K562 (cell line): Measurements from ENCODE around the gene ORM1. TPM values are rescaled to one million over a fixed set of nuclear protein-coding genes. Genes with fewer than 3 reads are reported as not detected.

Experiments used
- ATAC-seq: fragments of 200-7000 bp; cut with Tn5 transposase; 3 replicates; pipeline ENCODE4 v1.9.1; 2020; ENCODE audit warnings: moderate library complexity
- BruUV-seq: library from RNA; stranded (reverse); fragments of 400-500 nt; replicated peaks from 2 replicates; lab custom pipeline; 2021; lab: Mats Ljungman, UMichigan
- CTCF ChIA-PET: fragments of 300-600 bp; formaldehyde crosslinking; extraction: SDS; loops from one replicate; lab custom pipeline; 2021; ENCODE audit warnings: low intra/inter-chr PET ratio; lab: Yijun Ruan, JAX
- POLR2A ChIA-PET: fragments of 300-600, 350-650 bp; sonication (Branson Sonifier 250); formaldehyde crosslinking; extraction: SDS; loops from one replicate; lab custom pipeline; 2021; ENCODE audit warnings: antibody characterized with exemption, inconsistent platforms; lab: Yijun Ruan, JAX
- DNase-seq, 4 experiments: peaks; one replicate each; pipeline versions ENCODE4 v3.0.0 to v3.0.0-alpha.2; 2011 to 2018; ENCODE audit warnings: low spot score in 3 of 4, mixed read lengths in 3 of 4; ENCODE audit errors: extremely low read depth in 1 of 4
- FAIRE-seq: peaks from 2 replicates; lab custom pipeline; 2011; peaks lifted over from hg19 to GRCh38; lab: Jason Lieb, UNC
- H2AFZ ChIP-seq: 2 replicates; pipeline ENCODE4 v1.6.0; 2011; ENCODE audit warnings: low read depth, low read length, control low read depth, inconsistent platforms
- H3K27ac ChIP-seq: fragments of 200-600 bp; 3 replicates; pipeline ENCODE4 v1.8.0; 2011; ENCODE audit warnings: low read depth, mild to moderate bottlenecking, control low read depth, inconsistent platforms, low read length, moderate library complexity, mixed read lengths; ENCODE audit errors: extremely low read depth
- H3K27me3 ChIP-seq, 2 experiments: fragments of 300-600 bp in 1 of 2; 2 replicates in 1 of 2; 3 replicates in 1 of 2; pipeline versions ENCODE4 v1.6.0 to v1.8.0; 2011; ENCODE audit warnings: inconsistent platforms in 2 of 2, low read length in 2 of 2, mild to moderate bottlenecking in 1 of 2, mixed read lengths in 1 of 2, moderate library complexity in 1 of 2; ENCODE audit not compliant: control insufficient read depth in 2 of 2, insufficient read depth in 2 of 2
- H3K36me3 ChIP-seq: fragments of 300-600 bp; 3 replicates; pipeline ENCODE4 v1.8.0; 2011; ENCODE audit warnings: mild to moderate bottlenecking, low read length, inconsistent platforms; ENCODE audit not compliant: control insufficient read depth, insufficient read depth
- H3K4me1 ChIP-seq, 2 experiments: fragments of 200-600 bp in 1 of 2; replicated peaks in 1 of 2; 2 replicates in 1 of 2; 3 replicates in 1 of 2; pipeline versions ENCODE4 v1.5.1 to v1.8.0; 2011; ENCODE audit warnings: inconsistent platforms in 2 of 2, low read length in 2 of 2, mild to moderate bottlenecking in 1 of 2, mixed read lengths in 1 of 2, moderate library complexity in 1 of 2; ENCODE audit not compliant: control insufficient read depth in 2 of 2, insufficient read depth in 2 of 2
- H3K4me2 ChIP-seq: 2 replicates; pipeline ENCODE4 v1.6.1; 2011; ENCODE audit warnings: low read length, control low read depth, inconsistent platforms, mixed read lengths; ENCODE audit not compliant: insufficient read depth
- H3K4me3 ChIP-seq: fragments of 200-600 bp; sonication (generic), shearing (Covaris generic); 2 replicates; pipeline ENCODE4 v1.5.1; 2016; ENCODE audit warnings: control low read depth, inconsistent platforms
- H3K79me2 ChIP-seq: fragments of 200-600 bp; 3 replicates; pipeline ENCODE4 v1.8.0; 2011; ENCODE audit warnings: low read length, inconsistent platforms; ENCODE audit not compliant: control insufficient read depth, insufficient read depth
- H3K9ac ChIP-seq, 2 experiments: 2 replicates each; pipeline versions ENCODE4 v1.6.0 to v1.6.1; 2011; ENCODE audit warnings: low read depth in 2 of 2, low read length in 2 of 2, control low read depth in 1 of 2, inconsistent platforms in 1 of 2, mild to moderate bottlenecking in 1 of 2, mixed read lengths in 1 of 2; ENCODE audit not compliant: insufficient read depth in 1 of 2
- H3K9me1 ChIP-seq: one replicate; pipeline ENCODE4 v1.6.0; 2011; ENCODE audit warnings: inconsistent platforms, mild to moderate bottlenecking, low read length, moderate library complexity; ENCODE audit not compliant: control insufficient read depth, insufficient read depth
- H3K9me3 ChIP-seq: replicated peaks from 2 replicates; pipeline ENCODE4 v1.5.1; 2011; ENCODE audit warnings: low read depth, low read length, inconsistent platforms; ENCODE audit not compliant: control insufficient read depth, insufficient read depth
- H4K20me1 ChIP-seq: replicated peaks from 2 replicates; pipeline ENCODE4 v1.6.1; 2011; ENCODE audit warnings: low read length, inconsistent platforms, mixed read lengths; ENCODE audit not compliant: control insufficient read depth, insufficient read depth
- CBX3 ChIP-seq, 2 experiments: IDR thresholded peaks; 1 replicate in 1 of 2; 2 replicates in 1 of 2; pipeline ENCODE4 v1.6.1; 2012; ENCODE audit warnings: inconsistent platforms in 2 of 2, low read length in 2 of 2, borderline replicate concordance in 1 of 2, control low read depth in 1 of 2
- ELF4 ChIP-seq: fragments of 450-650 bp; formaldehyde crosslinking; IDR thresholded peaks from 2 replicates; pipeline ENCODE4 v1.4.0; 2022; ENCODE audit warnings: missing genetic modification characterization
- MECOM ChIP-seq: fragments of 250-450 bp; sonication (Bioruptor Pico); IDR thresholded peaks from 2 replicates; pipeline ENCODE4 v1.8.0; 2022; ENCODE audit warnings: inconsistent platforms
- MEIS2 ChIP-seq: fragments of 450-650 bp; IDR thresholded peaks from 2 replicates; pipeline ENCODE4 v1.6.1; 2014; ENCODE audit warnings: mild to moderate bottlenecking; ENCODE audit not compliant: partially characterized antibody
- NFATC3 ChIP-seq: fragments of 450-650 bp; IDR thresholded peaks from 2 replicates; pipeline ENCODE4 v1.6.1; 2017; ENCODE audit warnings: mild to moderate bottlenecking
- RAD51 ChIP-seq: fragments of 450-650 bp; IDR thresholded peaks from 2 replicates; pipeline ENCODE4 v1.7.1; 2016; ENCODE audit warnings: low read depth, mild to moderate bottlenecking, borderline replicate concordance
- RBBP5 ChIP-seq: fragments of 200-600 bp; sonication (generic); IDR thresholded peaks from 2 replicates; pipeline ENCODE4 v1.6.1; 2012; ENCODE audit warnings: borderline replicate concordance, mild to moderate bottlenecking, low read length, control low read depth, inconsistent platforms; ENCODE audit not compliant: insufficient read depth, poor library complexity, severe bottlenecking
- RBFOX2 ChIP-seq: fragments of 200-400 bp; formaldehyde crosslinking; IDR thresholded peaks from 2 replicates; pipeline ENCODE4 v1.6.1; 2017; ENCODE audit warnings: low read depth, mild to moderate bottlenecking, low read length, moderate library complexity
- SMARCA5 ChIP-seq: fragments of 450-650 bp; IDR thresholded peaks from 2 replicates; pipeline ENCODE4 v1.6.1; 2016
- STAG1 ChIP-seq: sonication (generic); formaldehyde crosslinking; IDR thresholded peaks from 2 replicates; pipeline ENCODE4 v1.5.0; 2020; ENCODE audit warnings: missing genetic modification reagents, borderline replicate concordance
- TEAD1 ChIP-seq, 2 experiments: fragments of 450-650 bp in 1 of 2; sonication (generic) in 1 of 2; formaldehyde crosslinking; IDR thresholded peaks; 2 replicates each; pipeline versions ENCODE4 v1.4.0 to v1.8.0; 2020 to 2022; ENCODE audit warnings: mild to moderate bottlenecking in 2 of 2, missing genetic modification reagents in 1 of 2
- TGIF2 ChIP-seq: sonication (generic); formaldehyde crosslinking; IDR thresholded peaks from 2 replicates; pipeline ENCODE4 v1.8.1; 2022; ENCODE audit warnings: mild to moderate bottlenecking, missing genetic modification reagents, moderate library complexity
- ZNF24 ChIP-seq: fragments of 450-650 bp; IDR thresholded peaks from 2 replicates; pipeline ENCODE4 v1.6.1; 2016
- ZNF41 ChIP-seq: fragments of 250-450 bp; sonication (Bioruptor Pico); conservative IDR thresholded peaks from 2 replicates; pipeline ENCODE4 v1.4.0; 2020; ENCODE audit warnings: mild to moderate bottlenecking
- ZNF589 ChIP-seq: fragments of 200-800 bp; sonication (Bioruptor generic); IDR thresholded peaks from 2 replicates; pipeline ENCODE4 v1.6.1; 2016; ENCODE audit warnings: low read depth, missing genetic modification characterization, missing compliant biosample characterization
- WGBS: fragments of 100-300 bp; shearing (Covaris generic); methylation state at CpG from one replicate; pipeline ENCODE4 v1.1.6; 2016; ENCODE audit warnings: low coverage, mixed read lengths; ENCODE audit not compliant: insufficient coverage; ENCODE audit errors: missing lambda C conversion rate; 5-methylcytosine and 5-hydroxymethylcytosine counted together
- in situ Hi-C: fragments of 300-500 bp; cut with MboI; formaldehyde crosslinking; loops from 4 replicates; pipeline ENCODE4 v1.15.0; 2018; ENCODE audit warnings: inconsistent platforms, mixed read lengths
- intact Hi-C: fragments of 100-400 bp; cut with micrococcal nuclease; formaldehyde crosslinking; loops from 2 replicates; pipeline ENCODE4 v1.14.2; 2022
- polyA plus RNA-seq, 8 experiments: library from polyadenylated mRNA; depleted of rRNA in 4 of 8; stranded (reverse) in 5 of 8; unstranded in 3 of 8; fragments of >200 nt; fragmentation: Nextera tagmentation in 2 of 8; fragmentation: Illumina TruSeq in 1 of 8; extraction: Ambion mirVana in 2 of 8; extraction: Trizol in 1 of 8; gene quantifications; 2 replicates each; pipeline versions ENCODE4 v1.2.1 to v1.2.3, GENCODE V29; 2011 to 2014; ENCODE audit warnings: inconsistent platforms in 1 of 8, missing spikeins in 1 of 8
- total RNA-seq, 7 experiments: library from RNA; depleted of rRNA in 6 of 7; stranded (reverse); fragments of >200 nt in 6 of 7; fragmentation: Illumina TruSeq in 2 of 7; extraction: Trizol in 2 of 7; gene quantifications; 2 replicates each; pipeline versions ENCODE4 v1.2.1 to v1.2.3, GENCODE V29; 2011 to 2021; ENCODE audit warnings: low replicate concordance in 1 of 7
- TF ChIP-seq, protein P1 (sequence below): fragments of 450-650 bp; formaldehyde crosslinking; IDR thresholded peaks from 2 replicates; pipeline ENCODE4 v1.4.0; 2022; ENCODE audit warnings: missing genetic modification characterization
- TF ChIP-seq, protein P2 (sequence below), 2 experiments: fragments of 450-650 bp in 1 of 2; sonication (generic) in 1 of 2; formaldehyde crosslinking; conservative IDR thresholded peaks; 2 replicates each; pipeline versions ENCODE4 v1.4.0 to v1.8.1; 2020 to 2022; ENCODE audit warnings: mild to moderate bottlenecking in 1 of 2, missing genetic modification reagents in 1 of 2
- TF ChIP-seq, protein P3 (sequence below): fragments of 450-650 bp; formaldehyde crosslinking; IDR thresholded peaks from 2 replicates; pipeline ENCODE4 v1.4.0; 2020; ENCODE audit warnings: mild to moderate bottlenecking, moderate library complexity
- TF ChIP-seq, protein P4 (sequence below): fragments of 250-450 bp; sonication (Bioruptor Pico); IDR thresholded peaks from 2 replicates; pipeline ENCODE4 v1.8.0; 2022; ENCODE audit warnings: moderate library complexity, mild to moderate bottlenecking, inconsistent platforms

Gene ORM1
- total and polyA plus RNA-seq, 9 of the 15 experiments (the other 6 are each of a cell fraction or from before 2014, with no cell fraction given) = 2.9 TPM; not detected in 8

DNA sequence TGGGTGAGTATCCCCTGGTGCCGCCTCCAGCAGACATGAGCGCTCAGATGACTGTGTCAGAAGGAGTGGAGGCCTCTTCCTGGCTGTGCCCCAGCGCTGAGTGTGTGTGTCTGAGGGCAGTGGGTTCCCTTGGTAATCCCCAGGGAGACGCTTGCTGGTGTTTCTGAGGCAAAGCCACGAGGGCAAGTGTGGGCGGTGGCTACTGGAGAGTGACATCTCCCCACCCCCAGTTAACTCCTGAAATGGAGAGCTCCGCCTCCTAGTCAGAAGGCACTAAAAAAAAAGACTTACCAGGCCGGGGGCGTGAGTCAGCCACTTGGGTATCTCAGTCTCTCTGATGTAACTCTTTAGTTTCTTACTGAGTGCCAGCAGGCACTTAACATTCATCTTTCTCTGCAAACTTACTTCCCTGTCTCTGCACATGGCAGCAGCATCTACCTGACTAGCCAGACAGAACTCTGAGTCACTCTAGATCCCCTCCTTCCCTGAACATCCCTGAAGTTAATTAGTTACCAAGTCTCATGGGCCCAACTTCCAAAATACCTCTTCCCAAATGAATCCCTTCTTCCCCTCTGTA is 26.1 kb downstream of the ORM1 start:
- CTCF ChIA-PET = no interaction called here
- H2AFZ ChIP-seq = peak overlapping the region; percentile 84
- peak; percentile 91 for FAIRE-seq
- TF ChIP-seq, protein P1, sequence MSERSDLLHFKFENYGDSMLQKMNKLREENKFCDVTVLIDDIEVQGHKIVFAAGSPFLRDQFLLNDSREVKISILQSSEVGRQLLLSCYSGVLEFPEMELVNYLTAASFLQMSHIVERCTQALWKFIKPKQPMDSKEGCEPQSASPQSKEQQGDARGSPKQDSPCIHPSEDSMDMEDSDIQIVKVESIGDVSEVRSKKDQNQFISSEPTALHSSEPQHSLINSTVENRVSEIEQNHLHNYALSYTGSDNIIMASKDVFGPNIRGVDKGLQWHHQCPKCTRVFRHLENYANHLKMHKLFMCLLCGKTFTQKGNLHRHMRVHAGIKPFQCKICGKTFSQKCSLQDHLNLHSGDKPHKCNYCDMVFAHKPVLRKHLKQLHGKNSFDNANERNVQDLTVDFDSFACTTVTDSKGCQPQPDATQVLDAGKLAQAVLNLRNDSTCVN (CRISPR knock-in tag) = no peak
- TF ChIP-seq CBX3 (IDR thresholded peaks at IDR 0.05; ENCODE audit: borderline replicate concordance in 1 of 2, low read length in 2 of 2) (no peak), ZNF589 (CRISPR knock-in tag) (no peak), ELF4 (CRISPR knock-in tag) (no peak), SMARCA5 (no peak), STAG1 (CRISPR knock-in tag) (no peak), TGIF2 (CRISPR knock-in tag) (no peak), NFATC3 (no peak), MEIS2 (peak; percentile 61), TEAD1 (CRISPR knock-in tag; IDR thresholded peaks at IDR 0.05) (peak in 1 of 2 experiments; percentile 56; a peak in 1 of 4 replicates), ZNF24 (no peak), RAD51 (no peak), MECOM (CRISPR knock-in tag) (no peak), RBFOX2 (peak; percentile 52), RBBP5 (no peak), ZNF41 (CRISPR knock-in tag) (no peak)
- TF ChIP-seq, protein P2, sequence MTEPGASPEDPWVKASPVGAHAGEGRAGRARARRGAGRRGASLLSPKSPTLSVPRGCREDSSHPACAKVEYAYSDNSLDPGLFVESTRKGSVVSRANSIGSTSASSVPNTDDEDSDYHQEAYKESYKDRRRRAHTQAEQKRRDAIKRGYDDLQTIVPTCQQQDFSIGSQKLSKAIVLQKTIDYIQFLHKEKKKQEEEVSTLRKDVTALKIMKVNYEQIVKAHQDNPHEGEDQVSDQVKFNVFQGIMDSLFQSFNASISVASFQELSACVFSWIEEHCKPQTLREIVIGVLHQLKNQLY (CRISPR knock-in tag; conservative IDR thresholded peaks at IDR 0.05) = no peak
- TF ChIP-seq, protein P3, sequence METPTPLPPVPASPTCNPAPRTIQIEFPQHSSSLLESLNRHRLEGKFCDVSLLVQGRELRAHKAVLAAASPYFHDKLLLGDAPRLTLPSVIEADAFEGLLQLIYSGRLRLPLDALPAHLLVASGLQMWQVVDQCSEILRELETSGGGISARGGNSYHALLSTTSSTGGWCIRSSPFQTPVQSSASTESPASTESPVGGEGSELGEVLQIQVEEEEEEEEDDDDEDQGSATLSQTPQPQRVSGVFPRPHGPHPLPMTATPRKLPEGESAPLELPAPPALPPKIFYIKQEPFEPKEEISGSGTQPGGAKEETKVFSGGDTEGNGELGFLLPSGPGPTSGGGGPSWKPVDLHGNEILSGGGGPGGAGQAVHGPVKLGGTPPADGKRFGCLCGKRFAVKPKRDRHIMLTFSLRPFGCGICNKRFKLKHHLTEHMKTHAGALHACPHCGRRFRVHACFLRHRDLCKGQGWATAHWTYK (CRISPR knock-in tag) = no peak
- TF ChIP-seq, protein P4, sequence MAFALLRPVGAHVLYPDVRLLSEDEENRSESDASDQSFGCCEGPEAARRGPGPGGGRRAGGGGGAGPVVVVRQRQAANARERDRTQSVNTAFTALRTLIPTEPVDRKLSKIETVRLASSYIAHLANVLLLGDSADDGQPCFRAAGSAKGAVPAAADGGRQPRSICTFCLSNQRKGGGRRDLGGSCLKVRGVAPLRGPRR (CRISPR knock-in tag) = no peak

More for the DNA sequence above, 26.1 kb downstream of the ORM1 start:
- BruUV-seq = no TSS peak
- Histone ChIP-seq H3K27ac (peak overlapping the region; percentile 33; the same call in 2 of the 3 replicates), H3K79me2 (no peaks in the 10 kb centered on the region), H3K9me1 (no peaks in the 10 kb centered on the region), H4K20me1 (0 out of 2 replicates have a peak, but pooled peaks cover 4% of the 10 kb centered on the region), H3K4me1 (peaks cover 13 to 14% of the 10 kb centered on the region in 2 experiments; a peak in 4 of 5 replicates), H3K9me3 (no peaks in the 10 kb centered on the region), H3K36me3 (peaks cover 17% of the 10 kb centered on the region; the same call in 2 of the 3 replicates), H3K9ac (peak overlapping the region; percentile 24 to 80; a peak in 3 of 4 replicates), H3K4me2 (peak overlapping the region; percentile 20), H3K27me3 (no peaks in the 10 kb centered on the region), H3K4me3 (no peak overlapping the region)
- DNase-seq (peak; percentile 85 to 90 (median 87)), ATAC-seq (peak; percentile 94)
- intact Hi-C loops (loop anchor here (1.0 kb wide), 1 partner anchor 48 kb away; no protein-coding TSS in a partner anchor), in situ Hi-C loops (no loop called here)
- WGBS = 34% methylated on average over 8 of the region's 9 CpGs
- POLR2A ChIA-PET = interaction anchor here (0.5 to 1.0 kb wide), 7 partner anchors 10 to 1982 kb away, joined by 3 to 5 read pairs (median 3); no protein-coding TSS in a partner anchor
